Posterior vena cava (tissue), 2 donors: ENCODE data around the gene CRIP1. TPM values are rescaled to one million over a fixed set of nuclear protein-coding genes. Genes with fewer than 3 reads are reported as not detected.

Experiments used
- DNase-seq: peaks from one replicate; pipeline ENCODE4 v3.0.0-alpha.2; 2020; ENCODE audit warnings: low spot score
- intact Hi-C, 2 donors: fragments of 100-400 bp; cut with DNase I; formaldehyde crosslinking; loops; one replicate each; pipeline versions ENCODE4 v1.14.1 to v1.14.2; 2022 to 2023
- total RNA-seq, 2 donors: library from RNA; stranded (reverse); fragmentation: NEBNext Ultra II Directional; extraction: Animal tissue kit (Norgen Biotek cat#: 25700); gene quantifications; one replicate each; pipeline ENCODE4 v1.2.1, GENCODE V29; 2021
- donor health status: DM: yes; HTN: yes; CAD: no.
- donor health status: DM: yes; HTN: yes; CAD: no.

CRIP1 gene
- total RNA-seq, 2 donors from 2014 or later: 122 to 285 TPM

DNA sequence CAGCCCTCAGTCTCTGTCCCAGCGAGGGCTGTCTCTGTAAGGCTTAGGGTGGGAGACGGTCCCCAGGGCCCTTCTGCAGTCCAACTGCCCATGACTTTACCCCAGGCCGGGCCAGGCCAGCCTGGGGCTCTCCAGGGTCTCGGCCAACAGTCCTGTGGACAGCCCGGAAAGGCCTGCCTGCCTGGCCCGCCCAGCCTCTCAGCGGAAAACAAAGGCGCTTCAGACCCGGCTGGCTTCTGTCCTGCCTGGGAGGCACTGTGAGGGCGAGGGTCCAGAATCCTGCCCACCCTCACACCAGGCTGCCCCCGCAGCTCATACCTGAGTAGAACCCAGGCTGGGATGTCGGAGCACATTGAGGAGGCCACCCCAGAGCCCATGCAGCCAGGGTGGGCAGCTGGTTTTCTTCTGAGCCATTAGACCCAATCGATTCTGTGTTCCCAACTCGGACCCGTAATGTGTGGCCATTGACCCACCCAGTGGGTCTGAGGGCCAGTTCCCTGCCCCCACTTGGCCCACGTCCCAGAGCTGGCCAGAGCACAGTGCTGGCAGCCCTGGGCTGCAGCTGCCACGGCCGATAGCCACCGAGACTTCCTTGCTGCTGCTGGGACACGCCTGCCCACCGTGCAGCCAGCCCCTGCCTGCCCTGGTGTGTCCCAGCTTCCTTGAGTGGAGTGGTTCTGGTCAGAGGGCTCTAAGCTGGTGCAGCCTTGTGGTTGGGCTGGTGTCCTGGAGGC lies 10.4 kb upstream of the CRIP1 start:
- no peak for DNase-seq
- intact Hi-C loops: loop anchor here (5.0 to 10.0 kb wide), 2 partner anchors 104 to 391 kb away; no protein-coding TSS in a partner anchor

DNA sequence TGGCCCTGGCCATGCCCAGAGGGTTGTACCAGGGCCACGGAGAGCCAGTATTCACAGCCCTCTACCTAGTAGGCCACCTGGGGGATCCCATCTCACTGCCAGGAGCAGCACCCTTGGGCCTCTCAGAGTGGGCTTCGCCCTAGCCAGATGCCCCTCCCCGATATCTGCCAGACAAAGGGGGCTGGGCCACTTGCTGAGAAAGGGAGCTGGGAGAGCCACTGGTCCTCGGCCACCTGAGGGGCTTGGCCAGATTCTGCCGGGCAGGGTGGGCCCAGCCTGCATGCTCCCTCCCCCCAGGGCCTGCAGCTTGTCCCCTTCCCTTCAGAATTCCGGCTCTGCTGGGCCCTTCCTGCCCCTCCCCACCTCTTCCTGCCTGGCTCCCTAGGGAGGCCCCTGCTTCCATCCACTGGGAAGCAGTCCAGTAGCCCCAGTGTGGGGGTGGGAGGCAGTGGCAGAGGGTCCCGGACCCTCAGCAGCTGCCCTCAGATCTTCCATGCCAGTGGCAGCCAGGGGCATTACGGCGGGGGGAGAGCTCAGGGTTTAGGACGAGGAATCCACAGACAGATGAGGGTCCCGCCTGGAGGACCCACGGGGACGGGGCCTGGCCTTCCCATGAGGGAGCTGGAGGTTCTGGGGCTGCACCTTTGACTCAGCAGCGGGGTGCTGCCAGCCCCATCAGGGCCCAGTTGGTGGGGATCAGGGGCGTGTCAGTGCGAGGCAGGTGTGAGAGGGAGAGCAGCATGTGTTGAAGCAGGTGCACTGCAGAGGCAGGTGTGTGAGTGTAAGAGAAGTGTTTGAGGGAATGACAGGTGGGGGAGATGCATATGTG lies 9.6 kb upstream of the CRIP1 start:
- no peak for DNase-seq
- intact Hi-C loops: loop anchor here (5.0 to 10.0 kb wide), 2 partner anchors 105 to 392 kb away; no protein-coding TSS in a partner anchor

DNA sequence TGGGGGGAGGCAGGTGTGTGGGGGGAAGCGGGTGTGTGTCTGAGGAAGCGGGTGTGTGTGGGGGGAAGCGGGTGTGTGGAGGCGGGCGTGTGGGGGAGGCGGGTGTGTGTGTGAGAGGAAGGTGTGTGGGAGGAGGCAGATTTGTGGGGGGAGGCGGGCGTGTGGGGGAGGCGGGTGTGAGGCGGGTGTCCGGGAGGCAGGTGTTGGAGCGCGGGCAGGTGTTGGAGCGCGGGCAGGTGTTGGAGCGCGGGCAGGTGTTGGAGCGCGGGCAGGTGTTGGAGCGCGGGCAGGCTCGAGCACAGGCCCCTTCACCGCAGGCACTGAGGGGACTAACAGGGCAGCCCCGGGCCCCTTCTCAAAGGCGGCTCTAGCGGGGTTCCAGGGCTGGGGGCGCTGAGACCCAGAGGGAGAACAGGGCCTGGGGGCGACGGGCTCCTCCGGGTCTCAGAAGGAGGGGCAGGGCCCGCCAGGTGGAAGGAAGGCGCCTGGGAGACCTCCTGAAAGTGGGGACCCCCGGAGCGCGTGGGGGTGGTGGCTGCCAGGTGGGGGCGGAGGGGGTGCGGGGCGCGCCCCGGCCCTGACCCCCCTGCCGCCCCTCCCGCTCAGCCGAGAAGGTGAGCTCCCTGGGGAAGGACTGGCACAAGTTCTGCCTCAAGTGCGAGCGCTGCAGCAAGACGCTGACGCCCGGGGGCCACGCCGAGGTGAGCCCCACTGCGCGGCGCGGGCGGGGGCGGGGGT lies 8.9 kb upstream of the CRIP1 start:
- intact Hi-C loops: loop anchor here (5.0 to 10.0 kb wide), 2 partner anchors 106 to 393 kb away; no protein-coding TSS in a partner anchor

DNA sequence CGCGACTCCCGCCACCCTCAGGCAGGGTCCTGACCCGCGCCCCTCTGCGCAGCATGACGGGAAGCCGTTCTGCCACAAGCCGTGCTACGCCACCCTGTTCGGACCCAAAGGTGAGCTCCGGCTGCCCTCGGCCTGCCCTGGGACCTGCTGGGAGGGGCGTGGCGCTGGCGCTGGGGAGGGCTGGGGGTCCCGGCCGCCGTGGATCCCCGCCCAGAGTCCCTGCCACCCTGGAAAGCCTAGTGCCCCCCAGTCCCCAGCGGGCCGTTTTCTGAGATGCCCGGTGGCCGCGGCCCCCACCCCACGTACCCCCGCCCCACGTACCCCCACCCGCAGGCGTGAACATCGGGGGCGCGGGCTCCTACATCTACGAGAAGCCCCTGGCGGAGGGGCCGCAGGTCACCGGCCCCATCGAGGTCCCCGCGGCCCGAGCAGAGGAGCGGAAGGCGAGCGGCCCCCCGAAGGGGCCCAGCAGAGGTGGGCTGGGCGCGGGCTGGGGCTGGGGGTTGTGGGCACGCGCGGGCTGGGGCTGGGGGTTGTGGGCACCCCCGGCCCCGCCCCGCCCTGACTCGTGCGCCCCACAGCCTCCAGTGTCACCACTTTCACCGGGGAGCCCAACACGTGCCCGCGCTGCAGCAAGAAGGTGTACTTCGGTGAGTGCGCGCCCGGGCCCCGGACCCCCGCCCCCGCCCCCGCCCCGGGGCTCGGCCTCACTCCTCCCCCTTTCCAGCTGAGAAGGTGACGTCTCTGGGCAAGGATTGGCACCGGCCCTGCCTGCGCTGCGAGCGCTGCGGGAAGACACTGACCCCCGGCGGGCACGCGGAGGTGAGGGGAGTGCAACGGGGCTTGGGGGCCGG lies 8.1 kb upstream of the CRIP1 start:
- intact Hi-C loops: loop anchor here (5.0 to 10.0 kb wide), 2 partner anchors 106 to 394 kb away; no protein-coding TSS in a partner anchor
- DNase-seq: no peak

More for the DNA sequence above, 8.9 kb upstream of the CRIP1 start:
- DNase-seq: no peak

DNA sequence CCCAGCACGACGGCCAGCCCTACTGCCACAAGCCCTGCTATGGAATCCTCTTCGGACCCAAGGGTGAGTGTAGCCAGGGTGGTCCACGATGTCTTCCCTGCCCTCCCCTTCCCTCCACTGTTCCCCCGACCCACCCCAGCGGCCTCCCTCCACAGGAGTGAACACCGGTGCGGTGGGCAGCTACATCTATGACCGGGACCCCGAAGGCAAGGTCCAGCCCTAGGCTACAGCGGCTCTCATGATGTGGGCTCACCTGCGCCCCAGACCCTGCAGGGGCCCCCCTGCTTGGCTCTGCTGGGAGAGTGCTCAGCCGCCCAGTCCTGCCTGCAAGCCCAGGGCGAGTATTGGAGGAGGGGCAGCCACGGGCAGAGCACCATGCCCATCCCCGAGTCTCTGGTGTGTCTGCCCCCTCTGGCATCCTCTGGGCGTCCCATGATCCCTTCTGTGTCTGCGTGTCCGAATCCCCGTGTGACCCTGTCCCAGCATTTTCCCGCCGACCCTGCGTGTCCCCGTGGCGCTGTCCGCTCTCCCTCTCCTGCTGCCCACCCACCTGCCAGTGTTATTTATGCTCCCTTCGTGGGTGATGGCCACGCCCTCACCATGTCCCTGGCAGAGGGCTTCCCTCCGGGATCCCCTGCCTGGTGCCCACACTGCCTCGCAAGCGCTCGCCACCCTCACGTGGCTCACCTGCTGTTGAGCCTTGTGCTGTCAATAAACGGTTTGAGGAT lies 7.1 kb upstream of the CRIP1 start:
- intact Hi-C loops: loop anchor here (5.0 to 10.0 kb wide), 2 partner anchors 107 to 395 kb away; no protein-coding TSS in a partner anchor

DNA sequence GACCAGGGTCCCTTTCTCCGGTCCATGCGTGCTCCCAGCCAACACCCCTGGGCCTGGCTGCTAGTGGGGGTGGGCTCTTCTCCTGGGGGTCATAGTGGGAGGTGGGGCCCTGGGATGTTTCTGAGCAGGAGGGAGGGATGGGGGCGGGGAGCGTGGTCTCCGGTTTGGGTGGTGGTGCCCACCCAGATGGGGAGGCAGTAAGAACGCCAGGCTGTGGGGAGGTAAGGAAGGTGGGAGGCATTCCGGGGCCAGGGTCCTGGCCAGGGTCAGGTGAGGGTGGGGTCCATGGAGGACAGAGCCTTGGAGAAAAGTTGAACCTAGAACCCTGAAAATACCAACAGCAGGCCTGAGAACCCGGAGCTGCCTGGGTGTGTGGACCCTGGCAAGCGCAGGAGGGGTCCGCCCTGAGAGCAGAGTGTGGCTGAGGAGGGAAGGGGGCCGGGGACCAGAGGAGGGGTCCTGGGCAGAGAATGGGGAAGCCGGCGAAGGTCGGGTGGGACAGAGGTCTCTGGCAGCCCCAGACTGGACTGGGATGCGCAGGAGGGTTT lies 6.4 kb upstream of the CRIP1 start:
- intact Hi-C loops: no loop called here
- DNase-seq: no peak

More for the DNA sequence above, 7.1 kb upstream of the CRIP1 start:
- no peak for DNase-seq

GRCh38 chr14:105480807-105481801 lies 5.6 kb upstream of the CRIP1 start:
- peak; percentile 97 for DNase-seq
- intact Hi-C loops: no loop called here

DNA sequence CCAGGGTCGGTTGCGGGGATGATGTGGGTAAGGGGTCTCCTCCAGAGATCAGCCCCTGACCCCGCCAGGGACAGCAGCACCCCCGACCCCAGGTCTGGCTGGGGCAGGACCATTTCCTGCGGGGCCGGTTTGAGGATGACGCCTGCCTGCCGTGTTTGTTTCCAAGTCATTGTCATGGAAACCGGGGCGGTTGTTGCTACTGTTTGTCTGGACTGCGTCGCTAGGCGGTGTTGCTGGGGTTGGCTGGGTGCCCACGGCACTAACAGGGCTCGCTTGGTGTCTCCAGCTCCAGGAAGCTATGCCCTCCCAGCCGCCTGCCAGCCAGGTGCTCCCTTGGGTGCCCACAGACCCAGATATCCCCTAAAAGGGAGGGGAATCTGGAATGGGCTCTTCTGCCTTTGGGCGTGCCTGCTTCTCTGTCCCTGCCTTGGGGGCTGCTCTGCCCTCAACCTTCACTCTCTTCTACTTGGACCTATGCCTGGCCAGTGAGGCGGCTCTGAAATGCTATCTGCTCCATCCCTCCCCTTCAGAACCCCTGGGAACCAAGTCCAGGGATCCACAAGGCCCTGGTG lies 4.7 kb upstream of the CRIP1 start:
- DNase-seq: peak; percentile 99
- intact Hi-C loops: no loop called here

- intact Hi-C loops: no loop called here
Observed at GRCh38 chr14:105482486-105483110, 4.1 kb upstream of the CRIP1 start.

GRCh38 chr14:105483300-105484068 lies 3.2 kb upstream of the CRIP1 start:
- intact Hi-C loops: no loop called here
- DNase-seq: peak; percentile 80

More at GRCh38 chr14:105482486-105483110, 4.1 kb upstream of the CRIP1 start:
- no peak for DNase-seq

DNA sequence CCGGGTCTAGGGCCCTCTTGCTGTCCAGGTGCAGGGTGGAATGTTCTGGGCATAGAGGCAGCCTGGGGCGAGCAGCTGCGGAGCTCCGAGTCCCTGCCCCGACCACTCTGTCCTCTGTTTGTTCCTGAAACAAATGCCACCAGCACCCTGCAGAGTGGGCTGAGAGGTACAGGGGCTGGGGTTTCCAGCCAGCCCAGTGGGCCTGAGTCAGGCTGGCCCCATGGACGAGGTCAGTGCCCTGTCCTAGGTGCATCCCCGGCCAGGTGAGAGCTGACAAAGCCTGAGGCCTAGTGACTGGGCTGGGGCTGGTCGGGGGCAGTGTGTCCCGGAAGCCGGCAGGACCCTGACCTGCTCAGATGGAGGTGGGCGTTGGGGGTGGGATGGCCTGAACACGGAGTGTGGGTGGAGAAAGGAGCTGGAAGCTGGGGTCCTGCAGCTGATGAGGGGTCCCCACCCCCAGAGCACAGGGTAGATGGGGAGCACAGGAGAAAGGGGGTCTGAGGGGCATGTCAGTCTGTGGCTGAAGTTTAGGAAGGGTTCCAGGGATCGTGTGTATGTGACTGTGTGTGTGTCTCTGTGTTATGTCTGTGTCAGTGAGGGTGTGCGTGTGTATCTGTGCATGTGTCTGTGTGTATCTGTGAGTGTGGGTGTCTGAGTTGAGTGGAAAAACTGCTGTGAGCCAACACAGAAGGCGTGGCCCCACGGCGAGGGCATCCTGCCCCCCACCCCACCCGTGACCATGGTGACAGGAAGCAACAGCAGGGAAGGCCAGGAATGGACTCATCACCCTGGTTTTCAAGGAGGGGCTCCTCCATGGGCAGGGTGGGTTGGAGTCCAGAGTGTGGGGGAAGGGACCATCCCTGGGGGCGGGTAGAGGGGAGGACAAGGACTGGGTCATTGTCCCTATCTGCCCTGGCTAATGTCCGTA lies 2.4 kb upstream of the CRIP1 start:
- intact Hi-C loops: no loop called here

GRCh38 chr14:105484997-105485393 lies 1.7 kb upstream of the CRIP1 start:
- no peak for DNase-seq
- intact Hi-C loops: loop anchor here in 1 of 2 donors (5.0 kb wide), 1 partner anchor 38 kb away; no protein-coding TSS in a partner anchor

More for the DNA sequence above, 2.4 kb upstream of the CRIP1 start:
- peak; percentile 92 for DNase-seq

GRCh38 chr14:105485739-105486162 lies 935 bp upstream of the CRIP1 start:
- intact Hi-C loops: loop anchor here in 1 of 2 donors (5.0 kb wide), 1 partner anchor 38 kb away; no protein-coding TSS in a partner anchor
- DNase-seq: peak; percentile 82
